Activated CD8-positive, alpha-beta T cell treated with anti-CD3 and anti-CD28 coated beads for 36 hours (primary cell): ENCODE measurements around the gene SNX15. TPM values are rescaled to one million over a fixed set of nuclear protein-coding genes. Genes with fewer than 3 reads are reported as not detected.

ENCODE experiments used
- ATAC-seq: fragments of 200-7000 bp; cut with Tn5 transposase; one replicate; pipeline ENCODE4 v1.10.0; 2021; ENCODE audit warnings: mild to moderate bottlenecking, moderate library complexity
- CTCF ChIA-PET: fragments of 350-600 bp; sonication (Branson Sonifier 250); formaldehyde crosslinking; loops from one replicate; lab custom pipeline; 2021; ENCODE audit warnings: antibody characterized with exemption; lab: Charles Lee
- POLR2A ChIA-PET: fragments of 350-600 bp; sonication (Branson Sonifier 250); formaldehyde crosslinking; loops from one replicate; lab custom pipeline; 2021; ENCODE audit warnings: antibody characterized with exemption; lab: Charles Lee
- DNase-seq: peaks from one replicate; pipeline ENCODE4 v3.0.0-alpha.2; 2020
- H3K27ac Mint-ChIP-seq: one replicate; pipeline ENCODE4 v1.8.0; 2021; ENCODE audit warnings: mild to moderate bottlenecking, mixed read lengths
- H3K27me3 Mint-ChIP-seq: one replicate; pipeline ENCODE4 v1.8.0; 2021; ENCODE audit warnings: mixed read lengths
- H3K36me3 Mint-ChIP-seq: one replicate; pipeline ENCODE4 v1.8.0; 2021; ENCODE audit warnings: low read depth, mixed read lengths
- H3K4me1 Mint-ChIP-seq: one replicate; pipeline ENCODE4 v1.8.0; 2021; ENCODE audit warnings: low read depth, mixed read lengths
- H3K4me3 Mint-ChIP-seq: one replicate; pipeline ENCODE4 v1.8.0; 2021; ENCODE audit warnings: mild to moderate bottlenecking, moderate library complexity, mixed read lengths
- H3K9me3 Mint-ChIP-seq: one replicate; pipeline ENCODE4 v1.8.0; 2021; ENCODE audit warnings: mixed read lengths
- CTCF ChIP-seq: fragments of 200-600 bp; IDR thresholded peaks from one replicate; pipeline ENCODE4 v1.8.0; 2022; ENCODE audit warnings: antibody characterized with exemption, mild to moderate bottlenecking
- intact Hi-C: fragments of 100-400 bp; cut with micrococcal nuclease; formaldehyde crosslinking; loops from one replicate; pipeline ENCODE4 v1.10.0; 2022
- microRNA-seq: library from miRNA; unstranded; fragments of <30 nt; microRNA quantifications from one replicate; pipeline ENCODE4 v1.2.0, GENCODE V29; 2022; ENCODE audit warnings: borderline microRNAs expressed, borderline replicate concordance
- total RNA-seq, 2 experiments: library from RNA; stranded (reverse); gene quantifications; one replicate each; pipeline ENCODE4 v1.2.3, GENCODE V29; 2021

The SNX15 gene
- total RNA-seq, 2 experiments from 2014 or later: 4.7 to 5.7 TPM

GRCh38 chr11:65086809-65087208 is 59.6 kb downstream of the SNX15 start:
- Mint-ChIP-seq H3K4me3 (no peak overlapping the region), H3K36me3 (peaks cover 31% of the 10 kb centered on the region), H3K9me3 (no peaks in the 10 kb centered on the region), H3K27me3 (no peaks in the 10 kb centered on the region), H3K27ac (no peak overlapping the region), H3K4me1 (peaks cover 23% of the 10 kb centered on the region)
- ATAC-seq (no peak), DNase-seq (no peak)
- ChIA-PET POLR2A (interaction anchor here (1.1 to 20.0 kb wide), 4 partner anchors 9 to 323 kb away, joined by 3 to 294 read pairs (median 15); partner anchors contain the start of genes FAU, MRPL49, TM7SF2 and VPS51), CTCF (no interaction called here)
- intact Hi-C loops: no loop called here
- no peak for TF ChIP-seq CTCF

DNA sequence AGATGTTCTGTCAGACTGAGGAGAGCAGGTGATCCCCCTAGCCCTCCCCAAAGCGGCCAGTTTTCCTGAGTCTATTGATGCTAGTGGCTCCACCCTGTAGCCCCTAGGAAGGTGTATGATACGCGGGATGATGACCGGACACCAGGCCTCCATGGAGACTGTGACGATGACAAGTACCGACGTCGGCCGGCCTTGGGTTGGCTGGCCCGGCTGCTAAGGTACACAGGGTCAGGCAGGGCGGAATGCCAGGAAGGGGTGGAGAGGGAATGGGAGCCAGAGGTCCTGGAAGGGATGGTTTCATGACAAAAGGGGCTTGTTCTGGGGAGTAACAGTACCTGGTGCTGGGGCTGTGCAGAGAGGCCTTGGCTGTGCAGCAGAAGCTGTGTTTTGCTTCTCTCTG is 60.0 kb downstream of the SNX15 start:
- Mint-ChIP-seq H3K9me3 (no peaks in the 10 kb centered on the region), H3K36me3 (peaks cover 27% of the 10 kb centered on the region), H3K4me3 (no peak overlapping the region), H3K27ac (no peak overlapping the region), H3K4me1 (peaks cover 20% of the 10 kb centered on the region), H3K27me3 (no peaks in the 10 kb centered on the region)
- ATAC-seq (no peak), DNase-seq (no peak)
- intact Hi-C loops: no loop called here
- ChIA-PET POLR2A (interaction anchor here (1.1 to 20.0 kb wide), 4 partner anchors 9 to 323 kb away, joined by 3 to 294 read pairs (median 15); partner anchors contain the start of genes FAU, MRPL49, TM7SF2 and VPS51), CTCF (no interaction called here)
- no peak for TF ChIP-seq CTCF

DNA sequence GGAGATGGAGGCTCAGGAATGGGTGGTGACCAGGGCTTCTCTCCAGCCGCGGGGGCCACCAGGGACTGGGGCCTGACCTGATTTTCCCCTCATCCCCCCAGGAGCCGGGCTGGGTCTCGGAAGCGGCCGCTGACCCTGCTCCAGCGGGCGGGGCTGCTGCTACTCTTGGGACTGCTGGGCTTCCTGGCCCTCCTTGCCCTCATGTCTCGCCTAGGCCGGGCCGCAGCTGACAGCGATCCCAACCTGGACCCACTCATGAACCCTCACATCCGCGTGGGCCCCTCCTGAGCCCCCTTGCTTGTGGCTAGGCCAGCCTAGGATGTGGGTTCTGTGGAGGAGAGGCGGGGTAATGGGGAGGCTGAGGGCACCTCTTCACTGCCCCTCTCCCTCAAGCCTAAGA is 60.6 kb downstream of the SNX15 start:
- ChIA-PET POLR2A (interaction anchor here (0.6 to 20.0 kb wide), 5 partner anchors 8 to 324 kb away, joined by 3 to 294 read pairs (median 6); partner anchors contain the start of genes FAU, MRPL49, TM7SF2 and VPS51), CTCF (no interaction called here)
- intact Hi-C loops: no loop called here
- Mint-ChIP-seq H3K4me3 (no peak overlapping the region), H3K27ac (no peak overlapping the region), H3K36me3 (peaks cover 23% of the 10 kb centered on the region), H3K9me3 (no peaks in the 10 kb centered on the region), H3K27me3 (no peaks in the 10 kb centered on the region), H3K4me1 (peaks cover 17% of the 10 kb centered on the region)
- ATAC-seq: no peak
- no peak for DNase-seq
- no peak for TF ChIP-seq CTCF

GRCh38 chr11:65089621-65090020 is 62.4 kb downstream of the SNX15 start:
- H3K27ac Mint-ChIP-seq: no peak overlapping the region
- no peak overlapping the region for H3K4me3 Mint-ChIP-seq
- H3K36me3 Mint-ChIP-seq: peaks cover 11% of the 10 kb centered on the region
- peaks cover 13% of the 10 kb centered on the region for H3K4me1 Mint-ChIP-seq
- ATAC-seq (no peak), DNase-seq (no peak)
- intact Hi-C loops: no loop called here
- ChIA-PET POLR2A (interaction anchor here (0.9 to 20.0 kb wide), 3 partner anchors 14 to 42 kb away, joined by 3 to 294 read pairs (median 3); partner anchors contain the start of genes FAU, MRPL49, TM7SF2 and ZNHIT2), CTCF (interaction anchor here (1.3 to 1.8 kb wide), 3 partner anchors 15 to 75 kb away, joined by 3 to 4 read pairs (median 4); partner anchors contain the start of gene ARL2)
- no peak for TF ChIP-seq CTCF
- no peaks in the 10 kb centered on the region for H3K9me3 Mint-ChIP-seq
- H3K27me3 Mint-ChIP-seq: no peaks in the 10 kb centered on the region

Small RNA genes within 50 kb of the gene (microRNA-seq; reads per million reads assigned to microRNA genes)
- gene MIR6879: not detected

Other genes with a start within 250 kb of the SNX15 start
- 100 to 1,000 TPM; 325 to 342 TPM for gene SF1, start 248.9 kb upstream of the SNX15 start, total RNA-seq
- gene MAP4K2, start 224.2 kb upstream of the SNX15 start, total RNA-seq: 10 to 100 TPM; 56.4 to 58.0 TPM
- 10 to 100 TPM; 25.8 to 29.0 TPM for gene MEN1, start 216.9 kb upstream of the SNX15 start, total RNA-seq
- under 1 TPM; 0.31 to 0.61 TPM for gene CDC42BPG, start 182.8 kb upstream of the SNX15 start, total RNA-seq
- 10 to 100 TPM; 60.3 to 65.1 TPM for gene EHD1, start 148.8 kb upstream of the SNX15 start, total RNA-seq
- gene ATG2A, start 110.2 kb upstream of the SNX15 start, total RNA-seq: 10 to 100 TPM; 17.1 to 17.5 TPM
- gene PPP2R5B, start 102.8 kb upstream of the SNX15 start, total RNA-seq: 10 to 100 TPM; 20.2 to 21.2 TPM
- gene GPHA2, start 91.5 kb upstream of the SNX15 start, total RNA-seq: not detected
- gene MAJIN, start 55.3 kb upstream of the SNX15 start, total RNA-seq: not detected
- not detected for gene BATF2, start 30.5 kb upstream of the SNX15 start, total RNA-seq
- 100 to 1,000 TPM; 118 to 122 TPM for gene ARL2, start 13.3 kb upstream of the SNX15 start, total RNA-seq
- gene SAC3D1, start 13.8 kb downstream of the SNX15 start, total RNA-seq: 10 to 100 TPM; 14.0 to 14.5 TPM
- 1 to 10 TPM; 6.6 to 7.6 TPM for gene NAALADL1, start 31.1 kb downstream of the SNX15 start, total RNA-seq
- gene CDCA5, start 56.6 kb downstream of the SNX15 start, total RNA-seq: 100 to 1,000 TPM; 112 TPM
- gene ZFPL1, start 56.8 kb downstream of the SNX15 start, total RNA-seq: 10 to 100 TPM; 27.1 to 28.2 TPM
- 100 to 1,000 TPM; 103 TPM for gene VPS51, start 68.8 kb downstream of the SNX15 start, total RNA-seq
- gene TM7SF2, start 84.4 kb downstream of the SNX15 start, total RNA-seq: 10 to 100 TPM; 12.4 to 17.5 TPM
- gene ZNHIT2, start 90.3 kb downstream of the SNX15 start, total RNA-seq: 10 to 100 TPM; 11.5 to 12.7 TPM
- gene FAU, start 94.7 kb downstream of the SNX15 start, total RNA-seq: 1,000 to 10,000 TPM; 1,112 to 1,137 TPM
- gene MRPL49, start 94.9 kb downstream of the SNX15 start, total RNA-seq: 10 to 100 TPM; 48.7 to 53.4 TPM
- 10 to 100 TPM; 20.6 to 26.8 TPM for gene SYVN1, start 107.1 kb downstream of the SNX15 start, total RNA-seq
- not detected for gene SPDYC, start 142.8 kb downstream of the SNX15 start, total RNA-seq
- gene CAPN1, start 154.5 kb downstream of the SNX15 start, total RNA-seq: 10 to 100 TPM; 72.6 to 74.7 TPM
- 10 to 100 TPM; 55.2 to 63.8 TPM for gene POLA2, start 234.5 kb downstream of the SNX15 start, total RNA-seq